Measurements from ENCODE around the gene KIF2B. TPM values are rescaled to one million over a fixed set of nuclear protein-coding genes. Genes with fewer than 3 reads are reported as not detected.

KIF2B gene
- total RNA-seq, 1 donor from 2014 or later: not detected

DNA sequence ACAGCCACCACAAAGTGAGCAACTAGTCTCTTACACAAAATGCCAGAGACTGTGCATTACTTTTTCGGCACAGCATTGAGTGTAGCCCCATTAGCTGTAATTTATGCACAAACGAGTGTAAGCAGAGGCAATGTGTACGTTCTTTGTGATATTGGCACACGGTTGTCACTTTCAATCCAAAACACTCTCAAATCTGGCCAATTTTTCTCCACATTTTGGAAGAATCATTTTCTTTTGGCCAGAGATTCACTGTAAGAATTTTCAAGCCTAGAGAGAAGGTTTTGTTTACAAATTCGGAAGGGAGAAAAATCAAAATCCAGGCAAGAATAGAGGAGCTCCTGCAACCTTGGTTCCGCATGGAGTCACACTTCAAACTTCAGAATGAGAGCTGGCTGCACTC lies 15.4 kb upstream of the KIF2B start:
- H3K9me3 Mint-ChIP-seq: peaks cover 2% of the 10 kb centered on the region
- H3K9me3 ChIP-seq (ENCODE audit: low read depth): no peaks in the 10 kb centered on the region
- no peaks in the 10 kb centered on the region for H3K36me3 ChIP-seq
- H3K4me3 ChIP-seq: no peak overlapping the region
- H3K79me2 ChIP-seq (ENCODE audit: low read depth): no peaks in the 10 kb centered on the region
- TF ChIP-seq EZH2phosphoT487 (IDR thresholded peaks at IDR 0.05): no peak
- TF ChIP-seq, protein P1, sequence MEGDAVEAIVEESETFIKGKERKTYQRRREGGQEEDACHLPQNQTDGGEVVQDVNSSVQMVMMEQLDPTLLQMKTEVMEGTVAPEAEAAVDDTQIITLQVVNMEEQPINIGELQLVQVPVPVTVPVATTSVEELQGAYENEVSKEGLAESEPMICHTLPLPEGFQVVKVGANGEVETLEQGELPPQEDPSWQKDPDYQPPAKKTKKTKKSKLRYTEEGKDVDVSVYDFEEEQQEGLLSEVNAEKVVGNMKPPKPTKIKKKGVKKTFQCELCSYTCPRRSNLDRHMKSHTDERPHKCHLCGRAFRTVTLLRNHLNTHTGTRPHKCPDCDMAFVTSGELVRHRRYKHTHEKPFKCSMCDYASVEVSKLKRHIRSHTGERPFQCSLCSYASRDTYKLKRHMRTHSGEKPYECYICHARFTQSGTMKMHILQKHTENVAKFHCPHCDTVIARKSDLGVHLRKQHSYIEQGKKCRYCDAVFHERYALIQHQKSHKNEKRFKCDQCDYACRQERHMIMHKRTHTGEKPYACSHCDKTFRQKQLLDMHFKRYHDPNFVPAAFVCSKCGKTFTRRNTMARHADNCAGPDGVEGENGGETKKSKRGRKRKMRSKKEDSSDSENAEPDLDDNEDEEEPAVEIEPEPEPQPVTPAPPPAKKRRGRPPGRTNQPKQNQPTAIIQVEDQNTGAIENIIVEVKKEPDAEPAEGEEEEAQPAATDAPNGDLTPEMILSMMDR (IDR thresholded peaks at IDR 0.05): no peak
- no peak for TF ChIP-seq EZH2 (IDR thresholded peaks at IDR 0.05)
- no peaks in the 10 kb centered on the region for H3K4me1 Mint-ChIP-seq
- no peak overlapping the region for H3K27ac ChIP-seq
- no peak overlapping the region for H3K4me3 Mint-ChIP-seq
- no peaks in the 10 kb centered on the region for H3K4me1 ChIP-seq
- no peak overlapping the region for H2AFZ ChIP-seq (replicated peaks)
- peaks cover 2% of the 10 kb centered on the region for H3K27me3 Mint-ChIP-seq (ENCODE audit: insufficient read depth, low read depth)
- no peak overlapping the region for H3K27ac Mint-ChIP-seq
- H3K4me2 ChIP-seq: no peak overlapping the region
- no peak overlapping the region for H3K9ac ChIP-seq
- no peaks in the 10 kb centered on the region for H3F3A ChIP-seq (ENCODE audit: low read depth)
- no peak for DNase-seq (ENCODE audit: low spot score)
- H4K20me1 ChIP-seq (ENCODE audit: low read depth): no peaks in the 10 kb centered on the region
- no peaks in the 10 kb centered on the region for H3K27me3 ChIP-seq
- H3K36me3 Mint-ChIP-seq: no peaks in the 10 kb centered on the region

DNA sequence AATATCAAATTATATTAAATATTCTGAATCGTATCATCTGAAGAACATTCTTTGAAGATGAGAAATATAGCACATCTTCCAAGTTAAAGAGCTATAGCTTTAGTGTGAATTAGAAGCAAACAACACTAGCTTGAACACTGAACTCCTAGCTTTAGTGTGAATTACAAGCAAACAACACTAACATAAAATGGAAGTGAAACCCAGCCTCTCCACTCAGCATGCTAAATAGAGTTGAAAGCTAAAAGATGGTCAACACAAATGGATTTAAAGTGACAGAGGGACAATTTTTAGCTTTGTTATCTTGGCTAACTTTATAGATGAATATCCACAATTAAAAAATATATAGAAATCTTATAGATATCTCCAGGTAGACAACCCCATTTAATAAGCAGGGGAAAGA lies 4.5 kb upstream of the KIF2B start:
- Histone ChIP-seq H3K4me2 (no peak overlapping the region), H3K9ac (no peak overlapping the region), H3F3A (ENCODE audit: low read depth) (no peaks in the 10 kb centered on the region), H3K9me3 (ENCODE audit: low read depth) (no peaks in the 10 kb centered on the region), H3K4me1 (no peaks in the 10 kb centered on the region), H3K27ac (no peak overlapping the region), H3K79me2 (ENCODE audit: low read depth) (no peaks in the 10 kb centered on the region), H4K20me1 (ENCODE audit: low read depth) (no peaks in the 10 kb centered on the region), H3K4me3 (no peak overlapping the region), H3K27me3 (no peaks in the 10 kb centered on the region), H2AFZ (replicated peaks) (no peak overlapping the region), H3K36me3 (no peaks in the 10 kb centered on the region)
- TF ChIP-seq, protein P1 (IDR thresholded peaks at IDR 0.05): no peak
- TF ChIP-seq EZH2phosphoT487 (IDR thresholded peaks at IDR 0.05) (no peak), EZH2 (IDR thresholded peaks at IDR 0.05) (no peak)
- Mint-ChIP-seq H3K27ac (no peak overlapping the region), H3K36me3 (no peaks in the 10 kb centered on the region), H3K4me1 (no peaks in the 10 kb centered on the region), H3K4me3 (no peak overlapping the region), H3K9me3 (peaks cover under 1% of the 10 kb centered on the region), H3K27me3 (ENCODE audit: insufficient read depth, low read depth) (no peaks in the 10 kb centered on the region)
- DNase-seq (ENCODE audit: low spot score): no peak

DNA sequence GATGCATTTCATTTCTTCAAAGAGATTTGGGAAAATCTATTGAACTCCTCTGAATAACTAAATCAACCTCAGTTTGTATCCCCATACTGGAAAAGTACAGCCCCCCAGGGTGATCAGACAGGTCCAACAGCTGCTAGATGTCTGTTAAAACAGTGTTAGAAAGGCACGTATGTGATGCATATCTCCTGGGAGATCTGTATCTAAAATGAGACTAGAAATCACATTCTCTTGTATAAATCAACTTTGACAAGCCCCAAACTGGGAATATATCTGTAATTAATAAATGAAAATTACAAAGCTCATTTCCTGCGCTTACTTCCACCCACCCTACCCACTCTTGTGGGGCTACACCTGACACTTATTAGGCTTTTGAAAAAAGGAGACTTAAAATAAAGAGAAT lies 3.8 kb upstream of the KIF2B start:
- TF ChIP-seq EZH2phosphoT487 (IDR thresholded peaks at IDR 0.05) (no peak), EZH2 (IDR thresholded peaks at IDR 0.05) (no peak)
- TF ChIP-seq, protein P1 (IDR thresholded peaks at IDR 0.05): no peak
- H3K4me1 ChIP-seq: no peaks in the 10 kb centered on the region
- no peak overlapping the region for H3K9ac ChIP-seq
- no peaks in the 10 kb centered on the region for H3K4me1 Mint-ChIP-seq
- no peaks in the 10 kb centered on the region for H3K79me2 ChIP-seq (ENCODE audit: low read depth)
- H3K36me3 ChIP-seq: no peaks in the 10 kb centered on the region
- H3K4me3 Mint-ChIP-seq: no peak overlapping the region
- no peak overlapping the region for H3K4me3 ChIP-seq
- H3F3A ChIP-seq (ENCODE audit: low read depth): no peaks in the 10 kb centered on the region
- no peak overlapping the region for H3K27ac ChIP-seq
- H3K4me2 ChIP-seq: no peak overlapping the region
- H3K27ac Mint-ChIP-seq: no peak overlapping the region
- H3K9me3 Mint-ChIP-seq: peaks cover 5% of the 10 kb centered on the region
- no peaks in the 10 kb centered on the region for H4K20me1 ChIP-seq (ENCODE audit: low read depth)
- H3K27me3 Mint-ChIP-seq (ENCODE audit: insufficient read depth, low read depth): no peaks in the 10 kb centered on the region
- DNase-seq (ENCODE audit: low spot score): no peak
- H3K36me3 Mint-ChIP-seq: no peaks in the 10 kb centered on the region
- H3K9me3 ChIP-seq (ENCODE audit: low read depth): no peaks in the 10 kb centered on the region
- no peak overlapping the region for H2AFZ ChIP-seq (replicated peaks)
- no peaks in the 10 kb centered on the region for H3K27me3 ChIP-seq
